Effector memory CD4-positive, alpha-beta T cell (primary cell): ENCODE data around the gene TRIOBP.

Source experiments
- DNase-seq, 3 donors: peaks; one replicate each; pipeline ENCODE4 v3.0.0-alpha.2; 2020
- H3K27ac ChIP-seq: 2 replicates; pipeline ENCODE4 v1.7.0; 2013; ENCODE audit warnings: mild to moderate bottlenecking, low read length, moderate library complexity; ENCODE audit not compliant: insufficient read depth, poor library complexity, severe bottlenecking
- H3K27me3 ChIP-seq: replicated peaks from 2 replicates; pipeline ENCODE4 v1.7.0; 2013; ENCODE audit warnings: mild to moderate bottlenecking, low read length; ENCODE audit not compliant: insufficient read depth, control insufficient read depth, poor library complexity, severe bottlenecking
- H3K36me3 ChIP-seq: 2 replicates; pipeline ENCODE4 v1.7.0; 2013; ENCODE audit warnings: mild to moderate bottlenecking, low read length, moderate library complexity; ENCODE audit not compliant: control insufficient read depth, insufficient read depth
- H3K4me1 ChIP-seq: 2 replicates; pipeline ENCODE4 v1.7.0; 2013; ENCODE audit warnings: low read length, mild to moderate bottlenecking; ENCODE audit not compliant: control insufficient read depth, insufficient read depth, poor library complexity, severe bottlenecking
- H3K4me3 ChIP-seq: 2 replicates; pipeline ENCODE4 v1.7.0; 2013; ENCODE audit warnings: low read length, low read depth, mild to moderate bottlenecking; ENCODE audit not compliant: insufficient read depth, poor library complexity, severe bottlenecking
- H3K9me3 ChIP-seq: 2 replicates; pipeline ENCODE4 v1.7.0; 2013; ENCODE audit warnings: mild to moderate bottlenecking, low read length, moderate library complexity; ENCODE audit not compliant: control insufficient read depth

Gene TRIOBP

DNA sequence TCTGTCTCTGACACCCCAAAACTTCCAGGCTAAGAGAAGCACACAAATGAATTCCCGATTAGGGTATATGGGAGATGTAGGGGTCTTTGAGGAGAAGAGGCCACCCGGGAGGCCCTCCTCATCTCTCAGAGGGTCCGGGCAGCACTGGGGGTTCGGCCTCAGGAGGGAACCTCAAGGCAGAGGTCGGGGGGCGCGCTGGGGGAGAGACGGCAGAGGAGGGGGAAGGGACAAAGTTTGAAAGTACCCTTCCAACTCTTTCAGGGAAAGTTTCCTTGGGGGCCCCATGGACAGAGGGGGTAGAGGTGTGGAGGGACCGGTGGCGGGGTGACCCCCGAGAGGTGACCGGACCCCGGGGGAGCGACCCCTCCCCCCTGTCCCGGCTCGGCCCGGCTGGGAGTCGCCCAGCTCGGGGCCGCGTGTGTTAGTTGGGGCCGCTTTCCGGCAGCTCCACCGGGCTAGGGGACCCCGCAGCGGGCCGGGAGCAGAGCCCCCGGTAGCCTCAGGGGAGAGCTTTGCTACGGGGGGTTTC, 107.6 kb downstream of the TRIOBP start:
- Histone ChIP-seq H3K27me3 (peaks cover 48% of the 10 kb centered on the region), H3K36me3 (no peaks in the 10 kb centered on the region), H3K27ac (no peak overlapping the region), H3K9me3 (no peaks in the 10 kb centered on the region), H3K4me1 (peaks cover 37% of the 10 kb centered on the region), H3K4me3 (peak overlapping the region; percentile 62)
- DNase-seq = no peak

GRCh38 chr22:37804881-37805809, 108.3 kb downstream of the TRIOBP start:
- H3K4me3 ChIP-seq = peak overlapping the region; percentile 62

GRCh38 chr22:37805810-37806277, 109.0 kb downstream of the TRIOBP start:
- no peak for DNase-seq
- H3K4me3 ChIP-seq = no peak overlapping the region
- H3K27me3 ChIP-seq = peaks cover 48% of the 10 kb centered on the region
- H3K9me3 ChIP-seq = no peaks in the 10 kb centered on the region
- no peaks in the 10 kb centered on the region for H3K36me3 ChIP-seq
- H3K27ac ChIP-seq = no peak overlapping the region
- H3K4me1 ChIP-seq = peaks cover 37% of the 10 kb centered on the region

More at GRCh38 chr22:37804881-37805809, 108.3 kb downstream of the TRIOBP start:
- peaks cover 48% of the 10 kb centered on the region for H3K27me3 ChIP-seq
- no peak overlapping the region for H3K27ac ChIP-seq
- peak; percentile 28 to 43 (median 38) for DNase-seq
- peaks cover 37% of the 10 kb centered on the region for H3K4me1 ChIP-seq
- H3K9me3 ChIP-seq = no peaks in the 10 kb centered on the region
- H3K36me3 ChIP-seq = no peaks in the 10 kb centered on the region

- Histone ChIP-seq H3K4me1 (peaks cover 37% of the 10 kb centered on the region), H3K36me3 (no peaks in the 10 kb centered on the region), H3K27me3 (peaks cover 48% of the 10 kb centered on the region), H3K4me3 (no peak overlapping the region), H3K9me3 (no peaks in the 10 kb centered on the region), H3K27ac (no peak overlapping the region)
- DNase-seq = no peak
These were observed 109.8 kb downstream of the TRIOBP start for GRCh38 chr22:37806409-37807333.

DNA sequence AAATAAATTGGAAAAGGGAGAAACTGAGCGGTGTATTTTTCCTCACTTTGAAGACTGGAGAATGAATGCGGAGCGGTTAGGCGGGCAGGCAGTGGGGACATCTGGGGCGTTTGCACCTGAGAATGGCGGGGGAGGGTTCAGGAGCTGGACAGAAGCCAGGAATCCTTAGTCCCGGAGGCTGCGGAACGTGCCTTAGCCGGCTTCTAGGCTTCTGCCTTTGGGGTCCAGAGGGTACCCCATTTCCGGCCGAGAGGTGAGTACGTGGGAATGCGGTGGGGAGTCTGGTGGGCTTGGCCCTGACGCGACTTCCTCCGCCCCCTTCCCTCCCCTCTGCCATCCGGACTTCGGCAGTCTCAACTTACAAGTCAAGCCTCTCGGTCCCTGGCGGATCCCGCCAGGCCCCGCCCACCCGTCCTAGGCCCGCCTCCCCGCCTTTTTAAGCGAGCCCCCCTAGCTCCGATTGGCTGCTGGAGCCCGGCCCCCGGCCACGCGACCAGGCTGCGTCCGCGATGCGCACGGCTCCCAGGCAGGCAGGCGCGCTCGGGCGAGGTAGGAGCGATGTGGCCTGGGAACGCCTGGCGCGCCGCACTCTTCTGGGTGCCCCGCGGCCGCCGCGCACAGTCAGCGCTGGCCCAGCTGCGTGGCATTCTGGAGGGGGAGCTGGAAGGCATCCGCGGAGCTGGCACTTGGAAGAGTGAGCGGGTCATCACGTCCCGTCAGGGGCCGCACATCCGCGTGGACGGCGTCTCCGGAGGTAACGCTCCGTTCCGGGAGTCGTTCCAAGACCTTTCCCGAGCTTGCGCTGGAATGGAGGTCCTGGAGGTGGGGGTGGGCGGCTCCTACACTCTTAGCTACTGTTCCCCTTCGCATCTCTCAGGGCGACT, 110.8 kb downstream of the TRIOBP start, which contains the start of gene GCAT:
GCAT (plus strand) TSS at position 525 of the 884 bp plus-strand sequence; CDS start at position 559, 34 bp downstream.
- no peak within 1 kb of the TSS for H3K27ac ChIP-seq
- H3K4me3 ChIP-seq = peak within 1 kb of the TSS; percentile 50
- DNase-seq = peak; percentile 56 to 77 (median 70)
- H3K27me3 ChIP-seq = peaks cover 44% of the 10 kb centered on the region
- H3K36me3 ChIP-seq = no peaks in the 10 kb centered on the region
- H3K4me1 ChIP-seq = peaks cover 31% of the 10 kb centered on the region
- no peaks in the 10 kb centered on the region for H3K9me3 ChIP-seq

DNA sequence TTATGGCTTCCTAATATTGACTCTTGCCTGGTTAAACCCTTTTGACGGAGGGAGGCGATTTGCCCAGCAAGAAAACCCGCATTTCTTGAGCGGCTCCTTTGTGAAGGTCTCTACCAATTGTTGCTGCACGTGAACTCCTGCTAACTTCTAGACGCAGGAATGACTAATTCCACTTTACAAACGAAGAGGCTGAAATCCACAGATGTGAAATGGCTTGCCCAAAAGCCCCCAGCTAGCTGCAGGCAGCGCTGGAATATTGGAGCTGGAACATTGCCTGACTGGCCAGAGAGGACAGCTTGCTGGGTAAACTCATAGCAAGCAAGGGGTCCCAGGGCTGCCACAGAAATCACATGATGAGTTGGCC, 111.4 kb downstream of the TRIOBP start:
- no peak for DNase-seq
- peak overlapping the region; percentile 50 for H3K4me3 ChIP-seq
- H3K27me3 ChIP-seq = peaks cover 38% of the 10 kb centered on the region
- H3K4me1 ChIP-seq = peaks cover 25% of the 10 kb centered on the region
- no peaks in the 10 kb centered on the region for H3K36me3 ChIP-seq
- no peak overlapping the region for H3K27ac ChIP-seq
- H3K9me3 ChIP-seq = no peaks in the 10 kb centered on the region

DNA sequence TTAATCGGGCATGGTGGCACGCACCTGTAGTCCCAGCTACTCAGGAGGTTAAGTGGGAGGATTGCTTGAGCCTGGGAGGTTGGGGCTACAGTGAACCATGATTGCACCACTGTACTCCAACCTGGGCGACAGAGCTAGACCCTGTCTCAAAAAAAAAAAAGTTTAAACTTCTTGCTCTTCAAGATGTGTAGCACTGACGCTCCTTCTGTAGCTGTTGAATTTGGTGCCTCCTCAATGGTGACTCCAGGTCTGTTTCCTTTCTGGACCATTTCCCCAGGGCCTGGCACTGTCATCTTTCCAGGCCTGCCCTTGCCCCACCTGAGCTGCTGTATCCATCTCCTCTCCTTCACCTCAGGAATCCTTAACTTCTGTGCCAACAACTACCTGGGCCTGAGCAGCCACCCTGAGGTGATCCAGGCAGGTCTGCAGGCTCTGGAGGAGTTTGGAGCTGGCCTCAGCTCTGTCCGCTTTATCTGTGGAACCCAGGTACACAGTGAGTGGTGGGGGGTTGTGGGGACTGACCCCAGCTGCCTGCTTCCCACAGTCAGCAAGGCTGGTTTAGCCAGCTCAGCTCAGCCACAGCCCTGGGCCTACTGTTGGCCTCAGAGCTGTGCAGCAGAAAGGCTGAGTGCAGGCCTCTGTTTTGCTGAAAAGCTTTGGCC, 113.0 kb downstream of the TRIOBP start:
- peaks cover 25% of the 10 kb centered on the region for H3K4me1 ChIP-seq
- H3K27ac ChIP-seq = no peak overlapping the region
- DNase-seq = no peak
- no peaks in the 10 kb centered on the region for H3K9me3 ChIP-seq
- no peak overlapping the region for H3K4me3 ChIP-seq
- H3K36me3 ChIP-seq = no peaks in the 10 kb centered on the region
- H3K27me3 ChIP-seq = peaks cover 34% of the 10 kb centered on the region

- no peak overlapping the region for H3K4me3 ChIP-seq
- H3K27ac ChIP-seq = no peak overlapping the region
- no peak for DNase-seq
- H3K27me3 ChIP-seq = peaks cover 20% of the 10 kb centered on the region
- peaks cover 16% of the 10 kb centered on the region for H3K4me1 ChIP-seq
- no peaks in the 10 kb centered on the region for H3K9me3 ChIP-seq
- no peaks in the 10 kb centered on the region for H3K36me3 ChIP-seq
These were observed 115.0 kb downstream of the TRIOBP start for GRCh38 chr22:37811867-37812266.
